NCI-H460 (cell line): ENCODE measurements around the gene HOXB1. TPM values are rescaled to one million over a fixed set of nuclear protein-coding genes. Genes with fewer than 3 reads are reported as not detected.

ENCODE experiments used
- DNase-seq: peaks from one replicate; pipeline ENCODE4 v3.0.0-alpha.2; 2016; ENCODE audit warnings: low read depth; ENCODE audit errors: extremely low read depth
- polyA plus RNA-seq: library from polyadenylated mRNA; depleted of rRNA; stranded (reverse); fragments of >200 nt; gene quantifications from 2 replicates; pipeline ENCODE4 v1.2.3, GENCODE V29; 2014; cell fraction: nucleus; rRNA removed
- total RNA-seq: library from RNA; depleted of rRNA; stranded (reverse); fragments of >200 nt; shearing (Covaris generic); gene quantifications from 2 replicates; pipeline ENCODE4 v1.2.3, GENCODE V29; 2014; rRNA removed

Gene HOXB1
- total RNA-seq, result not detected in 2 replicates
- not detected in 2 replicates for polyA plus RNA-seq

DNA sequence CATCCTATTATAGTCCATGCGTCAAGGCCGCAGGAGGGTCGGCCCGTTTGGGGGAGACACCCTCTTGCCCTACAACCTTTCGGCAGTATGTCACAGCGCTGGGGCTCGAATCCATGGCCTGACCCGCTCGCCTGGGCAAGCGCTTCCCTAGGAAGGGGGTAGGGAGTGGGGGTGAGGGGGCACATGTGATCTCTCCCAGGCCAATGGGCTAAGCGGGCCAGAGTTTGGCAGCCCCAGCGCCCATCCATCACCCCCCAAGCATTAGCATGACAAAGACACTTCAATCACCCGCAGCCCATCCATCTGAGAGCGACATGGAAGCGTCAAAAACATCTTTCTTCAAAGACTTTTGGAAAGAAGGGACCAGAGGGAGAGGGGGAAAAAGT is at the start of gene HOXB1:
HOXB1 (minus strand) TSS at position 125 of the 386 bp plus-strand sequence; CDS start at position 18, 107 bp downstream.
- no peak for DNase-seq

DNA sequence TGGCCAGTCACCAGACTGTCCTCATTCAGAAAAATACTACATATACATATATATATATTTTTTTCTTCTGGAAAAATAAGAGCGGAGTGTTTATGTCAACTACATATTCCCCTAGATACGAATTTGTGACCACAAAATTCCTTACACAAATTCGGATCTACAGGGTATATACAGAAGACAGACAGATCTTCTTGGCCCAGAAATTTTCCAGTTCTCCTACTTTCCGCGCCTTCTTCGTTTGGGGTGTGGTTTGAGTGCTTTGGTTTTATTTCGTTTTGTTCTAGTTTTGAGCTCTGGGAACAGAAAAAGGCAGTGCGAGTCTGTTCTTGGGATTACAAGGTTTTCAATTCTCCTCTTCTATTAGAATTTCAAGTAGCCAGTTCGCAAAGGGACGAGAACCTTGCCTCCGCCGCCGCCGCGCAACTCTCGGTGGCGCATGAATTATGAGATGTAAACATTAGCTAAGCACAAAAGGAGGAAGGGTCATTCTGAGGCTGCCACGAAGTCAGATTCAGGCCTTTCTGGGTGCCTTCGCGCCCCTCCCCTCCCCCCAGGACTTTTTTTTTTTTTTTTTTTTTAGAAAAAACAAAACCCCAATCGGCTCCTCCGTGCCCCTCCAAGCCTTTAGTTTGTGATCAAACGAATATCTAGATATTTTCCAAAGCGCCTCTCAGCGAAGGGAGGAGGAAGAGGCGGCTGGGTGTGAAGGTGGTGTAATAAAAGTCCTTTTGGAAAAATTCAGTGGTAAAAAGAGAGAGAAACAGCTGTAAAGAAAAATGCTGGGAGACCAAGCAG is 49.1 kb upstream of the HOXB1 start:
- DNase-seq, result no peak

DNA sequence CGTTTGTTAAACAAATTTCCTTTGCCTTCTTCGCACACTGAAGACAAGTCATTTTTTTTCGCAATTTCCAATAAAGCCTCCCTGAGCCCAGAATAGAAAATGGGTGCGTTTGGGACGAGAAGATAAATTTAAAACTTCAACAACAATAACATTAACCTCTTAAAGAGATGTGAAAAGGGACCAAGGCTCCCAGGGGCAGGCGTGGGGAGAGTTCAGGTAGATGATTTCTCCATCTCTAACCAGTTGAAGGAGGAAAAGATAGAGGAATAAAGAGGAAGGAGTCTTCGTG is 48.6 kb upstream of the HOXB1 start:
- DNase-seq, result no peak

DNA sequence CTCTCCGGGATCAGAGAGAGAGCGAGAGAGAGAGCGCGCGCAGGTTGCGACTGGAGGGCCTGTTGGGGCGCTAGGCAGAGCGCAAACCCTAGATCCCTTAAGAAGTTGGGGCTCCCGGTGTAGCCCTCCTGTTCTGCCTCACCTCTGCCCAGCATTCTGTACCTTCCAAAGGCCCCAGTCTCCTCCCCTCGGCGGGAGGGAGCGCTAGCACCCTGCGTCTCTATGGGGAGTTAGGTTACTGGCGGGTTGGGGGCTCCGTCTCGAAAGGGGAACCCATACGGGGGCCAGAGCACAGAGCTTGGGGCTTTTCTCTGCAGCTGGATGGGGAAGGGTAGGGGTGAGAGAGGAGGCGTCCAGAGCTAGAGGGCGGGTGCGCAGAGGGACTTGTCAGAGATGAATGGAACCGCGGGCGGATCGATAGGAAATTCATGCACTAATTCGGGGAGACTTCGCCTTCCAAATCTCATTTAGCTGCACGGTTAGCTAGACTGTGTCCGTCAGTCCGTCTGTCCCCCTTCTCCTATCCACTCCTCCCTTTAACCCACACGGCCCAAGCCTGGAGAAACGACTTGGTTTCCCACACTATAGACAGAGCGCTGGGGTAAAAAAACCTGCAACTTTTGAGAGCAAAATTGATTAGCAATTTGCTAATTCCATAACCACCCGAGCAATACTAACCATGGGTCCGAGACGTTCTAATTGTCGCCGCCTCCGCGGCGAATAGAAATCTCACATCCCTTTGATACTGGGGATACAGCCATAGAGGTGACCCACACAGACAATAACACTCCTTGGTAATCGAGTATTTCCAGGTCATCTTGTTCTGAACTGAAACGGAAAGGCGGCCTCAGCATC is 48.0 kb upstream of the HOXB1 start:
- DNase-seq, result no peak

DNA sequence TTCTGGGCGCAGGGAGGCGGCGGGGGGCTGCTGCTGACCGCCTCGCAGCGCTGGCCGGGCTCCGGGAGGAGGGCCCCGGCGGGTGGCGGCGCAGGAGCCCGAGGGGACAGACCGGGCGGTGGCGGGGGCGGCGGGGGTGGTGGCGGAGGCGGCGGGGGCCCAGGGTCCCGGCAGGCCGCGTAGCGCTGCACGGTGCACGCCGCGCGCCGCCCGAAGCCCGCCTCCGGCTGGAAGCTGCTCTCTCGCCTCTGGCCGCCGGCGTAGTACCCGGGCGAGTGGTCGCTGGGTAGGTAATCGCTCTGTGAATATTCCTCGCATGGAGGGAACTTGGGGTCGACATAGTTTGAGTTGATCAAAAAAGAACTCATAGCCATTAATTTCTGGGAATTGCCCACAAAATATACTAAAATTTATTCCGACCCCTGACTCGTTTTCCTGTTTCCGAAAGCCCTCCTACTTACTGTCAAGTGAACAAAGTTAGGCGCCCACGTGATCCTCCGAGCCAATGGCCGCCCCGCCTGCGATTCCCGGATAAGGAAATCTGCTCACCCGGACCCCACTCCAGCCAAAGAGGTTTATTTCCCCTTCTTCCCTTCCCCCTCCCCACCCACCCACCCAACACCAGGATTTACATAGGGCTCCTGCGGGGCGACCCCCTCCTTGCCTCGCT is 47.3 kb upstream of the HOXB1 start, which contains the start of gene HOXB4:
HOXB4 (minus strand) TSS at position 405 of the 670 bp plus-strand sequence; CDS start at position 374, 31 bp downstream.
- no peak for DNase-seq

DNA sequence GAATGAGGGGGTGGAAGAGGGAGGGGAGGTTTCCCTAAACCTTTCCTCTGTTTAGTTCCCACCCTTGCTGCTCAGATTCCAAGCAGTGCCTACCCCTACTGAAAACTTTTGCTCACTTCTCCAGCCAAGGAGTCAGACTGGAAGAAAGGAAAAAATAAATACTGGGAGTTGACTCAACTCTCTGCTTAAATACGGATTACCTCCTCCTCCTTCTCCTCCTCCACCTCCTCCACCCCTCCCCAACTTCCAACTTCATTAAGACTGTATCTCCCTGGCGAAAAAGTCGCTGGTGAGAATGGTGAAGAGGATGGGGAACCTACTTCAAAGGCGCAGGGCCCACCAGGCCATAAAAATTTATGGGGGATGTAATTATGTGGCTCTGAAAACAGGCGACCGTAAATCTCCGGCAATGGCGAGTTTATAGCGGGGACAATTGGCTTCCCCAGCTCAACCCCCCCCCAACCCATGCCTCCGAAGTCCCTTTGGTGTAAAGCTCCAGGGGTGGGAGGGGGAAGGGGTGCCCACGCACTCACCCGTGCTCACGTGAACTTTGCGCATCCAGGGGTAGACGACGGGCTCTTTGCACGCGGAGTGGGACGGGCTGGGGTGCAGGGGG is 46.6 kb upstream of the HOXB1 start:
- DNase-seq, result no peak

DNA sequence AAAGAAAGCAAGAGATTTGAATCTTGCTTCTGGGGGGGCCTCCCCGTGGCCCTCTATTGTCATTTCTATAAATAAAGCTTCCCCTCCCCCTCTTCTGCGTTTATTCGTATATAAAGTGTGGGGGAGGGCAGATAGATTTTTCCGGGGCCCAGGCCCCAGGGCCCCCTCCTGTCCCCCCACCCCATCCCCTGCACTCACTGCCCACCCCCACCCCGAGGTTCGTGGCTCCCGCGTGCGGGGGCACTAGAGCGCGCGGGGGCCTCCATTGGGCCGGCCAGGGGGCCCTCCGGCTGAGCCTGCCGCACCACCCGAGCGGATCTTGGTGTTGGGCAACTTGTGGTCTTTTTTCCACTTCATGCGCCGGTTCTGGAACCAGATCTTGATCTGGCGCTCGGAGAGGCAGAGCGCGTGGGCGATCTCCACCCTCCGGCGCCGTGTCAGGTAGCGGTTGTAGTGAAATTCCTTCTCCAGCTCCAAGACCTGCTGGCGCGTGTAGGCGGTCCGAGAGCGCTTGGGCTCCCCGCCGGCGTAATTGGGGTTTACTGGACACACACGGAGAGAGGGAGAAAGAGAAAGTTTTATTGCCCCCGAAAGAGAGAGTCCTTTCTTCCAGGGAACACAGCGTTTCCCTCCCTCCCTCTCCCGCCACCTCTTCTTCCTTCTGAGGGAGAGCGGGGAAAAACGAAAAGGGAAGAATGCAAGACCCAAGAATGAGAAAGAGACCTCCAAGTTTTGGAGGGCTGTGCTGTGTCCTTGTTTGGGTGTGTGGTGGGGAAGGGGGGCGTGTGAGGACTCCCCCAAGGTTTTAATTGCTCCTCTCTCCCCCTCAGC is 45.9 kb upstream of the HOXB1 start:
- DNase-seq, result no peak

DNA sequence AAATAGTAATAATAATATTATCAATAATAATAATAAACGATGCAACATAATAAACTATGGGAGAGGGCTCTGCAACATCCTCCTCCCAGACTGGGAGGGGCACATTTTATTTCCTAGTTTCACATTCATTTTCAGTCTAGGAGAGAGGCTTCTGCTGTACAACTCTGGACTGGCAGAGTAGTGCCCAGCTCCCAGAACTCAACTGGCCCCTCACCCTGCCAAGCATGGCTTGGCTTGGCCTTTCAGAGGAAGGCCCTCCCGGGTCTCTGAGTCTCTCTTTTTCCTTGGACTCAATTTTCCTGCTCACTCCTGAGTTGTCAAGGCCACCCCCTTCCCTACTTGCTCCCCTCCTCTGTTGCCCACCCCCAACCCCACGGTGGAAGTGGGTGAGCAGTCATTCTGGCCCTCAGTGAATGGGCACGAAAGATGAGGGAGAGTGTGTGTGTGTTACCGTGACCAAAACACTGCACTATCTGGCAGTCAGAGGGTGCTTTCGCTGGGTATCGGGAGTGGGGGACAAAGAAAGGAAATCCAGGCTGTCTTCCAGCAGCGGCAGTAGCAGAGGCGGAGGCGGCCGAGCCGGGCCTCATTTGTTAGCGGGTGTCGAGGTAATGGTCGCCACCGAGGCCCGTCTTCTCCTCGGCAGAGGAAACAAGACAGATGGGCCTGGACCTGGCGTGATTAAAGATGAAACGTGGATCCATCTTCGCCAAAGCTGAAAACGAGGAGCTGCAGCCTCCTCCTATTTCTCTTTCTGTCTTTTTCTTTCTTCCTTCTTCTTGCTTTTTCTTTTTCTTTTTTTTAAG is 45.1 kb upstream of the HOXB1 start:
- no peak for DNase-seq

DNA sequence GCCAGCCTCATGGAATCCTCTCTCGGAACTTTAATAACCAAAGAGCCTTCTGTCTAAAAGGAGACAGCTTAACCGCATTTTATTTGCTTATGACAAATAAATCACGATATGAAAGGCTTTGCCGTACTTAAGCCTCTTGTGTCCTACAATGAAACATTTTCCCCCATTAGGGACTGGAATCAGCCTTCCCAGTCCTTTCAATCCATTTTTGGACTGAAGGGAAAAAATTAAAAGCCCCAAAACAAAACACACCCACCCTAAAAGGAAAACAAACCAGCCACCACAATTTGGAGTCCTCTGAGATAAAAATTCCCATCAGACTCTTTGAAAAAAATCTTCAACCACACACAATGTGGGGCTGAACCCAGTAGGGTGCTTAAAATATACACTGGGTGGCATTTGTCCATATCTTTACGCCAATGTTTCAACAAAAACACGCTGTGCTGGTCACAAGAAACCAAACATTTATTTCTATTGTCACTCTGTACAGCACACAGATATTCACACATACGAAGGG is 44.3 kb upstream of the HOXB1 start:
- no peak for DNase-seq

DNA sequence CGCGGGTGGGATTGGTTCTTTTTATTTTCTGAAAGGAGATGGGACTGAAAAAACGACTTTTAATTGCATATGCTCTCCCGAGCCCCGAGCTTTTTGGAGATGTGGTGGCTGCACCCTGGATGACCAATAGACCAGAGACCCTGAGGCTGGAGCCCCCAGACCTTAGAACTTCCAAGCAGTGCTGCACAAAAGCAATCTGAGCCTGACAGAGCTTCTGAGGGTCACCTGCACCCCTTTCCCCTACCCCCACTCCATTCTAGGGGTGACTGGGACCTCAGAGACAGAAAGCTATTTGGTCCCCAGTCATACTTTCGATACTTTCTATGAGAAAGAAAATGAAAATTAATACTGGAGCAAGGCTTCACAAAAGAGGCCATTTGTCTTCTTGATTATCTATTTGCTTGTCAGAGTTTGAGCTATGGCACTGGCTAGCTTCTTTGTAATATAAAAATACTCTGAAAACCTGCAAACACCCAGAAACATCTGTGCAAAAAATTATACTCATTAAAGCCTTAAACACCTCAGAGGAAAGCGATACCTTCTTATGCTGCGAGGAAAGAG is 43.8 kb upstream of the HOXB1 start:
- DNase-seq, result no peak

DNA sequence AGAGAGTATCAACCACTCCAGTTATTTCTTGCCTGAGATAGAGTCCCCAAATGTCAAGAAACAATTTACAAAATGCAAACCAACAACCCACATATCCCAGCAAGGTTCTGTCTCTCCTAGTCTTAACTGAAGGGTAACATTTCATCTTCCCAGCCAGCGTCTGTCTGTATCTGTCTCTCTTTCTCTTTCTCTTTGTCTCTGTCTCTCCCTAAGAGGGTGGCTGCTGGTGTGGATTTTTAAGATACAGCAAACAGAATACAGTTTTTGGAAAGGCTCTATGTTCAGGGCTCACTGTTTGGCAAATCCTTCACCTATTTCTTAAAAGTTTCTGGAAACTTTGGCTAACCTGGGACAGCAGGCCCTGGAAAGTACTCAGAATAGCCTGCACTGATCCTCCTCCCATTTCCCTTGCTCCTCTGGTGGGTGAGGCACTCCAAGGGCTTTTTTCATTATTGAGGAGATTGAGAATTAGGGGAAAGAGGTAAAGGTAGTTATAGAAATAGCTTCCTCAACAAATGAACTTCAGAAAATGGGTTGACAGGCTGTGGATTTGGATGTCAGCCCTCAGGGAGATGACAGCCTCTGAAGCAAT is 41.1 kb upstream of the HOXB1 start:
- no peak for DNase-seq

DNA sequence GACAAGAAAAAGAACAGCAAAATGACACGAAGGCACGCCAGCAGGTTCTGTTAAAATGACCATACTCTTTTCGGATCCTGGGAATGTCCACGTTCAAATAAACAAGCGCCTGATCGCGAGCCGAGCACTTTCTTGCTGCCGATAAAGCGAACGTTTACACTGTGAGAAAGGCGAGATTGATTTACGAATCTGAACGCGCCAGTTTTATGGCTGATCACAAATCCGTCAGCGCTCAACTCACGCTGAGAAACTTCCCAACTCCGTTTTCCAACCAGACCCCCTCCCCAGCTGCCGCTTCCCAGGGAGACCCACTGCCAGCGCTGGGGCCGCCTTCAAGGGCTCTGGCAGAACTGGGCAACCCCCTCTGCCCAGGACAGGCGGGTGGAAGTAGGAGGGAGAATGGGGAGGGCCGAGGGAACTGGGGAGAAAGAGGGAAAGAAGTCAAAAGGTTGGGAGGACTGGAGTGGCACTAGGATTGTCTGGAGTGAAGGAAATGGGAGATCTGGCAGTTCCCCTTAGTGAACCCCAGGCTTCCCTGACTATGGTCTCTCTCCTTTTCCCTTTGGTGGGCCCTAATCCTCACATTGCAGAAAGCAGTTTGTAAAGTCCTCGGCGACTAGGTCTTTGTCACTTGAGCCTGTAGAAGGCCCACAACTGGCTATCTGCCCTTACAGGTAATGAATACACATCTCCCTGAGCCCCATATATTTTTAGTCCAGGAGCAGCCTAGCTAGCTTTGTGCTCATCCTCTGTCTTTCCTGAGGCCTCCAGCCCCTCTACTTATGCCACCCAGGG is 40.4 kb upstream of the HOXB1 start:
- DNase-seq, result no peak

DNA sequence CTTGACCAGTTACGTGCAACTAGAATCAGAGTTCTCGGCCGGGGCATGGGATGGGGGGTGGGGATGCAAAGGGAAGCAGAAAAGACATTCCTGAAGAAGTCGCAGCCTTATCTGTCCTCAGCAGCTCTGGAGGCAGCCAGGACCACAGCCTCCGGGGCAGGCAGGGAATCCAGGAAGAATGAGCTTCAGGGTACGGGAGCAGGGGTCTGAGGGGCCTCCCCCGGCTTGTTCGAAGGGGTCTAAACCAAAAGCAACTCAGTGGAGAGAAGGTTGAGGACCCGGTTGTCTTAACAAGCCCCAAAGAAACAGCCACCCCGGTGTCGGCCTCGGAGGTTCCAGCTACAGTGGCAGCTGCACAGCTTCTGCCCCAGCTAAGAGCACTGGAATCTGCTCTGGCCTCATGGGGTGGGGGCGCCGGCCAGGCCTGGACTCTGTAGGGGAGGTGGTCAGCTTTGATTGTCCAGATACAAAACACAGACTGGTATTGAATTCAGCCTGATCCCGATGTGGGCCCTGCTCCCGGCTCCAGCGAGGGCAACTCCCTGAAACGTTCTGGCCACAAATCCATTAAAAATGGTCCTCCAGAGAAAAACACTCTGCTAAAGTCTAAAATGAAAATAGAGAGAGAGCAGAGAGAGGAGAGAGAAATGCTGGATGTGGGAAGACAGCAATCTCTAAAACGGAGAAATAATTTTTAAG is 39.7 kb upstream of the HOXB1 start:
- no peak for DNase-seq

DNA sequence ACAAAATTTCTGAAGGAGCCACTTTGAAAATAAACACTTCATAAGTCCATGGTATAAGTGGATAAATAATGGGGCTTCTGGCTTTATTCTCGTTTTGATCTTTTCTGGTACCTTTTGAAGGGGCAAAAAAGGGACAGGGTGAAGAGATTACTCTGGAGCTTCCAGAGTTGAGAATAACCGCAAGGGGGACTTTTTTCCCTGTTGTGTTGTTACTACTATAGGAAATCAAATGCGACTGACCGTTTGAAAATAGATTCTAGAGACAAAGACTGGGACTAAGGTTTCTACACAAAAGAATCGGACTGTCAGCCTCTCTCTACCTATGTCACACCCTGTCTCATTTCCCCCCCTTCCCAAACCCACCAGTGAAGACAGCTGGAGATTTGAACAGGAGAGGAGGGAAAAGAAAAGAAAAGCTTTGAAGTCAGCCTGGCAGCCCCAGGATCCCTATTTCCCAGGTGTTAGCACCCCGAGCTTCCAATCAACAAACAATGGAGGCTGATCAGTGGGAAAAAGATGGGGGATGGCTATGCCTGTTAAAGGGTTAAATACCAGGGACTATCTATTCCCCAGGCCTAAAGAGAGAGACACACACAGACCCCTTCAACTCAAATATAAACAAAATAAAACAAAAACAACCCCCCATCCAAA is 39.0 kb upstream of the HOXB1 start:
- DNase-seq, result no peak

DNA sequence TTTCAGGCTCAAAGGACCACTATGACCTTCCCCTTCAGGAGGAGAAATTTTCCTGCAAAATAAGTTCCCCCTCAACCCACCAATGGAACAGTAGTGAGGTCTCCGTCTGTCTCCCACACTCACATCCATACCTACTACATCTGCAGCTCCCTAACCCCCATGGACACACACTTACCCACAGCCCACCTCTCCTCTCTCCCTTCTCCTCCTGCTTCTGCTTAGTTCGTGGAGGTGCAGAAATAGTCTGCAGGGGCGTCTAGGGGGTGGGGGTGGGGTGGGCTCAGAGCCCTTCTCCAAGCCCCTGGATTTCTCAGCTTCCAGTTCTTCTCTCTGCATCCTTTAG is 38.4 kb upstream of the HOXB1 start:
- no peak for DNase-seq

DNA sequence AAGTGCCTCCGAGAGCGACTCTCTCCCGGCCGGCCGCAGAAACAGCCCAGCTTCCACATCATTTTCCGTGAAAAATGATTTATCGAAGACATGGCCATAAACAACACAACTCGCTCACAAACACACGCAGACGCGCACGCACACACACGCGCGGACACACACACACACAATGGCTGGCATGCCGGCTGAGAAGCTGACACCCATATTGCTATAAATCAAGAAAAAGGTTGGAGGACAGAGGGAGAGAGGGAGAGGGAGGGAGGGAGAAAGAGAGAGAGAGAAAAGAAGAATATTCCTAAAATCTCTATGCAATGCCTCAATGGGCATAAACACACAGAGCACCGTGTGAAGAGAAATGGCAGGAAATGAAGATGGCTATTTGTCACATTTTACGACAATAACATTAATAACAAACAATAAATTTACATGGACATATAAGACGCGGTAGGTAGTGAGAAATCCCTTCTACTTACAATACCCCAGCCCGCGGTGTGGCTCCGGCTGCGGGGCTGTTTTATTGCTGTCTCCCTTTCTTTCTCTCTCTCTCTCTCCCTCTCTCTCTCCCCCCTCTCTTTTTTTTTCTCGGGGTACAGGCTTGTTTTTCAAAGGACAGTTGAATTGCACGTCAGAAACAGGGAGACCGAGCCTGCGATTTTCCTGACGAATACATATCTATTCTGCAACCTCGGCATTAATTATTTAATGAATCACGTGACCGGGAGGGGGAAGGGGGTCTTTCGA is 37.9 kb upstream of the HOXB1 start:
- DNase-seq, result no peak
